SK-N-SH treated with all-trans-retinoic acid at 6 μM for 48 hours (cell line): ENCODE results near the gene TIMP4.

Source experiments
- ARNTL ChIP-seq: fragments of 450-650 bp; formaldehyde crosslinking; IDR thresholded peaks from 2 replicates; pipeline ENCODE4 v1.5.0; 2020; ENCODE audit warnings: low read depth, mild to moderate bottlenecking, moderate library complexity, borderline replicate concordance
- BACH2 ChIP-seq: fragments of 250-450 bp; sonication (Bioruptor Pico); IDR thresholded peaks from 2 replicates; pipeline ENCODE4 v1.9.0; 2021; ENCODE audit warnings: mild to moderate bottlenecking, borderline replicate concordance
- CSDC2 ChIP-seq: fragments of 250-450 bp; sonication (Bioruptor Pico); IDR thresholded peaks from 2 replicates; pipeline ENCODE4 v1.5.0; 2020; ENCODE audit warnings: mild to moderate bottlenecking, moderate library complexity
- CSRNP3 ChIP-seq: fragments of 250-450 bp; sonication (Bioruptor Pico); IDR thresholded peaks from 2 replicates; pipeline ENCODE4 v1.5.1; 2021; ENCODE audit warnings: mild to moderate bottlenecking, moderate library complexity
- PATZ1 ChIP-seq: fragments of 250-450 bp; sonication (Bioruptor Pico); IDR thresholded peaks from 2 replicates; pipeline ENCODE4 v1.8.0; 2020; ENCODE audit warnings: mild to moderate bottlenecking, moderate library complexity, borderline replicate concordance
- RARB ChIP-seq: fragments of 250-450 bp; sonication (Bioruptor Pico); IDR thresholded peaks from 2 replicates; pipeline ENCODE4 v1.8.0; 2021; ENCODE audit warnings: mild to moderate bottlenecking, moderate library complexity
- TOX ChIP-seq: fragments of 250-450 bp; sonication (Bioruptor Pico); IDR thresholded peaks from 2 replicates; pipeline ENCODE4 v1.8.0; 2021; ENCODE audit warnings: mild to moderate bottlenecking, moderate library complexity, borderline replicate concordance
- TSHZ2 ChIP-seq: fragments of 250-450 bp; sonication (Bioruptor Pico); IDR thresholded peaks from 2 replicates; pipeline ENCODE4 v1.5.0; 2020; ENCODE audit warnings: mild to moderate bottlenecking, moderate library complexity
- ZFP3 ChIP-seq: fragments of 250-450 bp; sonication (Bioruptor Pico); IDR thresholded peaks from 2 replicates; pipeline ENCODE4 v1.5.0; 2020; ENCODE audit warnings: mild to moderate bottlenecking, moderate library complexity
- ZFP30 ChIP-seq: fragments of 450-650 bp; formaldehyde crosslinking; IDR thresholded peaks from 2 replicates; pipeline ENCODE4 v1.5.0; 2022; ENCODE audit warnings: mild to moderate bottlenecking, moderate library complexity
- ZNF70 ChIP-seq: fragments of 450-650 bp; formaldehyde crosslinking; IDR thresholded peaks from 2 replicates; pipeline ENCODE4 v1.5.0; 2020; ENCODE audit warnings: mild to moderate bottlenecking, moderate library complexity

- TF ChIP-seq ZFP30 (CRISPR knock-in tag) (no peak), BACH2 (no peak), PATZ1 (CRISPR knock-in tag) (no peak), ZNF70 (no peak), ZFP3 (CRISPR knock-in tag) (no peak), TSHZ2 (CRISPR knock-in tag) (no peak), ARNTL (CRISPR knock-in tag) (no peak), RARB (no peak), TOX (CRISPR knock-in tag) (no peak), CSDC2 (no peak), CSRNP3 (no peak)
Observed at GRCh38 chr3:12190832-12191231, 32.1 kb upstream of the TIMP4 start.
